ENCODE measurements around the gene ZNF593.

The ZNF593 gene

DNA sequence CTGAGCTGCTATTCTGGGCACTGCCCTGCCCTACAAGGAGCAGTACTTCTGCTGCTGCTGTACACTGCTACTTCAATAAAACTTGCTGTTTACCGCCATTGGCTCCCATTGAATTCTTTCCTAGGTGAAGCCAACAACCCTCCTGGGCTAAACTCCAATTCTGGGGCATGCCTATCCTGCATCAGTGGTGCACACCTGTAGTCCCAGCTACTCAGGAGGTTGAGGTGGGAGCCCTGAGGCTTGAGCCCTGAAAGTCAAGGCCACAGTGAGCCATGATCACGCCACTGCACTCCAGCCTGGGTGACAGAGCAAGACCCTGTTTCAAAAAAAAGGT lies 36.9 kb upstream of the ZNF593 start:
- no peak overlapping the region for H3K4me3 ChIP-seq (ENCODE audit: low read depth, low read length)
- TF ChIP-seq, protein P1, sequence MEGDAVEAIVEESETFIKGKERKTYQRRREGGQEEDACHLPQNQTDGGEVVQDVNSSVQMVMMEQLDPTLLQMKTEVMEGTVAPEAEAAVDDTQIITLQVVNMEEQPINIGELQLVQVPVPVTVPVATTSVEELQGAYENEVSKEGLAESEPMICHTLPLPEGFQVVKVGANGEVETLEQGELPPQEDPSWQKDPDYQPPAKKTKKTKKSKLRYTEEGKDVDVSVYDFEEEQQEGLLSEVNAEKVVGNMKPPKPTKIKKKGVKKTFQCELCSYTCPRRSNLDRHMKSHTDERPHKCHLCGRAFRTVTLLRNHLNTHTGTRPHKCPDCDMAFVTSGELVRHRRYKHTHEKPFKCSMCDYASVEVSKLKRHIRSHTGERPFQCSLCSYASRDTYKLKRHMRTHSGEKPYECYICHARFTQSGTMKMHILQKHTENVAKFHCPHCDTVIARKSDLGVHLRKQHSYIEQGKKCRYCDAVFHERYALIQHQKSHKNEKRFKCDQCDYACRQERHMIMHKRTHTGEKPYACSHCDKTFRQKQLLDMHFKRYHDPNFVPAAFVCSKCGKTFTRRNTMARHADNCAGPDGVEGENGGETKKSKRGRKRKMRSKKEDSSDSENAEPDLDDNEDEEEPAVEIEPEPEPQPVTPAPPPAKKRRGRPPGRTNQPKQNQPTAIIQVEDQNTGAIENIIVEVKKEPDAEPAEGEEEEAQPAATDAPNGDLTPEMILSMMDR (IDR thresholded peaks at IDR 0.05; ENCODE audit: low read depth, low read length, missing control alignments): no peak
- DNase-seq (ENCODE audit: low read depth): no peak

DNA sequence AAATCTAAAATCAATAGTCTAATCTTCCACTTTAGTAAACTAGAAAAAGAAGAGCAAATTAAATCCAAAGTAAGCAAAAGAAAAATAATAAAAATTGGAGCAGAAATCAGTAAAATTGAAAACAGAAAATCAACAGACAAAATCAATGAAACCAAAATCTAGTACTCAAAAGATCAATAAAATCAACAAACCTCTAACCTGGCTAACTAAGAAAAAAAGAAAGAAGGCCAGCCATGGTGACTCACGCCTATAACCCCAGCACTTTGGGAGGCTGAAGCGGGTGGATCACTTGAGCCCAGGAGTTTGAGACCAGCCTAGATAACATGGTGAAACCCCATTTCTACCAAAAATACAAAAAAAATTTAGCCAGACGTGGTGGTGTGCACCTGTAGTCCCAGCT lies 35.2 kb upstream of the ZNF593 start:
- DNase-seq (ENCODE audit: low read depth): no peak
- no peak overlapping the region for H3K4me3 ChIP-seq (ENCODE audit: low read depth, low read length)
- TF ChIP-seq, protein P1 (IDR thresholded peaks at IDR 0.05; ENCODE audit: low read depth, low read length, missing control alignments): no peak

DNA sequence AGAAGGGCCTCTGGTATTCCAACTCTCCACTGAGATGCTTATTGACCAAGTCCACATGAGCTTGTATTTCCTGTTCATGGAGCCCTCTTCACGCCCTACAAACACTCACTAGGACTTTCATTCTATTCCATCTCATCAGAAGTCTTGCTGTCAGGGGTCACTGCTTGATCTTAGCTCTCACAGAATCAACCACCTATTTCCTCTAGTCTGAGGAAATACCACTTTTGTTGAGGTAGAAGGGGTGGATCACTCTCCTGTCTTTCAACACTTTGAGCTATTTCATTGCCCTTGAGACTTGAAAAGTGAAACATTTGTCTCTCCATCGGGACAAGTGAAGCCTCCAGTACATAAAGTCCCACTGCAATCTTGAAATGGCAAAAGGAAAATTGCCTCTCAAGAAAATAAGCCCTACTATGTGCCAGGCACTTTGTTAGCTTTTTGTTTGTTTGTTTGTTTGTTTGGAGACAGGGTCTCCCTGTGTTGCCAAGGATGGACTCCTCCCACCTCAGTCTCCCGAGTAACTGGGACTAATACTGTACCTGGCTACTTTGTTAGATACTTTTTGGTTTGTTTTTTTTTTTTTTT lies 30.6 kb upstream of the ZNF593 start:
- H3K4me3 ChIP-seq (ENCODE audit: low read depth, low read length): no peak overlapping the region
- TF ChIP-seq, protein P1 (IDR thresholded peaks at IDR 0.05; ENCODE audit: low read depth, low read length, missing control alignments): no peak
- DNase-seq (ENCODE audit: low read depth): no peak

DNA sequence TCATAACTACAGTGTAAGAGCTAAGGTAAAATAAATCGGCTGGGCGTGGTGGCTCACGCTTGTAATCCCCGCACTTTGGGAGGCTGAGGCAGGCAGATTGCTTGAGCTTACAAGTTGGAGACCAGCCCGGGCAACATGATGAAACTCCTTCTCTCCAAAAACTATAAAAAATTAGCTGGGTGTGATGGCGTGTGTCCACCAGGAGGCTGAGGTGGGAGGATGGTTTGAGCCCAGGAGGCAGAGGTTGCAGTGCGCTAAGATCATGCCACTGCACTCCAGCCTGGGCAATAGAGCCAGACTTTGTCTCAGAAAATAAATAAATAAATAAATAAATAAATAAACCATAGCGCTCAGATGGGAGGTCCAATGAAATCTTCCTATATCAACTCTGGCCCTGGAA lies 27.5 kb upstream of the ZNF593 start:
- no peak for DNase-seq (ENCODE audit: low read depth)
- TF ChIP-seq, protein P1 (IDR thresholded peaks at IDR 0.05; ENCODE audit: low read depth, low read length, missing control alignments): no peak
- no peak overlapping the region for H3K4me3 ChIP-seq (ENCODE audit: low read depth, low read length)

DNA sequence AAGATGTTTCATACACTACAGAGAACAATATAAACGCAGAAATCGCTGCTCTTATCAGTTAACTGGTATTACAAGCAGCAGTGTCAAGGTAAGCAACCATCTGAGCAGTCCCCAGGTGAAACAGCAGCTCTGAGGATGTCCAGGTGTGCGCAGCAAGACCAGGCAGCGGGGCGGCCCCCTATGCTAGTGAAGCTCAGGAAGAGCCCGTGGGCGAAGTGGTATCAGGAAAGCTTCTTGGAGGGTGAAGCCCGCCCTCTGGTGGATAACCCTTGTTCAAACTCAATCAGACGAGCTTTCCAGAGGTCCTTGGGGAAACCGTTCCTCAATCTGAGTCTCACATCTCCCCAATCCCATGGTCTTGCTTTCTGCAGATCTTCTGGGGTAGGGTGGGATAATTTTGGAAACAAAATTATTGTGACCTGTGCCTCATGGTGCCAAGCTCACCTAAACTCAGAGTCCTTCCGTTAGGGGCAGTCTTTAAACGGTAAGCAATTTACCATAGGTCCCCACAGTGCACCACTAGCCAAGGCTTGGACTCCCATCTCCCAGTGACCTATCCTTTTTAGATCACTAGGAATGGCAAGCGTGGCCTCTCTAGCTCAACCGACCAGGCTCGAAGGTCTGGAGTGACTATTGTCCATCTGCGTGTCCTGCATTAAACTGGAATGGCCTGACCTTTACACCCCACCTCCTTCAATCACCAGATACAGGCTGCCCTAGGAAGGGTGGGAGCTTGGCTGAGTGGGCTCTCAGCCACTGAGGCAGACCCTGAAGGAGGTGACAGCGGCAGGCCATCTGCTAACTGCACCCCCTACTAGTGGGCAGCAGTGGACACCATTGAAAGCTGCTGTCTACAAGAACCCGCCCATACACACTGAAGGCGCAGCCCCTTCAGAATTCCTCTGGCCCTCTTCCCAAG lies 24.4 kb upstream of the ZNF593 start:
- DNase-seq (ENCODE audit: low read depth): peak; percentile 55
- no peak overlapping the region for H3K4me3 ChIP-seq (ENCODE audit: low read depth, low read length)
- TF ChIP-seq, protein P1 (IDR thresholded peaks at IDR 0.05; ENCODE audit: low read depth, low read length, missing control alignments): peak; percentile 73

DNA sequence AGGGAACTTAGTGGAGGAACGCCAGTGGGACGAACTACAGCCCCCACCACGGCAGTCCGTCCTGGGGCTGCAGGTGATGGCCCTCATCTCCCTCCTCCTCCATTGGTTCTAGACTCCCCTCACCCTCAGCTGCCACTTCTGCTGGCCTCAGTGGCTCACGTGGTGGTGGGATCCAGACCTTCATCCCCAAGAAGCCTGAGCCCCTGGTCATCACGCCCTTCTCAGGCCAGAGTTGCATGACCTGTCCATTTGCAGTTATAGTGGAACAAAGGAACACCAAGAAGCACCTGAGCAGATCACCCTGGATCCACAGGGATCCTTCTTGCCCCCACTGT lies 23.8 kb upstream of the ZNF593 start:
- TF ChIP-seq, protein P1 (IDR thresholded peaks at IDR 0.05; ENCODE audit: low read depth, low read length, missing control alignments): no peak
- no peak overlapping the region for H3K4me3 ChIP-seq (ENCODE audit: low read depth, low read length)

DNA sequence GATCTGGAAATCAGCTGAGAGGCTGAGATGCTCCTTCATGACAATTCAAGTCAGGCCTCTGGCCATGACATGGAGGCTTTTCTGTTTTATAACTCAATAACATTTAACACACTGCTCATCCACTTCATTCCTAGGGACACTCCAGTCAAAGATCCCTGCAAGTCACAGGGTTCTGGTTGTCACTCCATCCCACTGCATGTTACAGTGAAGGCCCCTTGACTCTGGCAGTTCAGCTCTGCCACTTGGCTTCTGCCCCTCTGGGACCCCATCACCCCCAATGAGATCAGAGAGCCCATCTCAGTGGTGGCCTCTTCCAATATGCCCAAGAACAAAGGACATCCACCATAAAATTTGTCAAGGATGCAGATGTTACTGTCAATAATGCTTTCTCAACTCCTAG lies 20.8 kb upstream of the ZNF593 start:
- TF ChIP-seq, protein P1 (IDR thresholded peaks at IDR 0.05; ENCODE audit: low read depth, low read length, missing control alignments): no peak
- H3K4me3 ChIP-seq (ENCODE audit: low read depth, low read length): no peak overlapping the region
- no peak for DNase-seq (ENCODE audit: low read depth)

More for the DNA sequence above, 23.8 kb upstream of the ZNF593 start:
- no peak for DNase-seq (ENCODE audit: low read depth)
